Fibroblast of peridontal ligament (primary cell): ENCODE data around the gene ECSCR.

ENCODE experiments used
- DNase-seq: peaks from one replicate; pipeline ENCODE4 v3.0.0-alpha.2; 2010; ENCODE audit errors: extremely low read depth

ECSCR gene

DNA sequence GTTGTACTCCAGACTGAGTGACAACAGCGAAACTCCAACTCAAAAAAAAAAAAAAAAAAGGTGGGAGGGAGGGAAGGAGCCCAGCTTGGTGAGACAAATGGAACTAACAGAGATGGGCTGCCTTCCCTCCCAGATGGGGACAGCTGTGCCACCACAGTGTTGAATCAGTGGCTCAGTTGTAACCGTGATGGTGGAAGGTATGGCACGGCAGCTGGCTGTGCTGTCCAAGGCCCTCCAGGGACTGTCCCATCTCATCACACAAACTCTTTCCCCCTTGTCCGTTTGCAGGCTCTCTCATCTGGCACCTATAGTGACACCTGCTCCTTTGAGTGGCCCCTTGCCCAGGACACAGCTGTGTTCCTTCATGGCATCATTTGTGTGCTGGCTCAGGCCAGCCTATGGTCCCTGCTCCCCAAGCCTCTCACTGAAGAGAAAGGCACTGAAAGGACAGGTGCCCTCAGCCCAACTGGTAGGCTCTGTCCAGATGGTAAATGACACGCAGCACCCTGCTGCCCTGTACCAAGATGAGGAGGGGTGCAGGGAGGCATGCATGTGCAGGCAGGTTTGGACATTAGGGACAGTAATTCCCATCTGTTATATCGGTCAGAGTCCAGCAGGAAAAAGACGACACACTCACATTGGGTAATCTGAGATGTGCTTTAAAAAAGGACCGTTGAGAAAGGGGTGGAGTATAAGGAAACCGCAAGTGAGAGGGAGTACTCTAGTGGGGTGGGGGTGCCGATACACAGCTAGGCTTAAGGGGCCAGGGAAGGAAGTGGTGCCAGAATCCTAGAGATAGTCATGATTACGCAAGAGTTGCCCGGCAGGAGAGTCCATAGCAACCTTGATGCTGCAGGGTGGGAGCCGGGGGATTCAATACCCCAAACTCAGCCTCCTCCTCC is 12.6 kb upstream of the ECSCR start:
- peak; percentile 67 for DNase-seq

DNA sequence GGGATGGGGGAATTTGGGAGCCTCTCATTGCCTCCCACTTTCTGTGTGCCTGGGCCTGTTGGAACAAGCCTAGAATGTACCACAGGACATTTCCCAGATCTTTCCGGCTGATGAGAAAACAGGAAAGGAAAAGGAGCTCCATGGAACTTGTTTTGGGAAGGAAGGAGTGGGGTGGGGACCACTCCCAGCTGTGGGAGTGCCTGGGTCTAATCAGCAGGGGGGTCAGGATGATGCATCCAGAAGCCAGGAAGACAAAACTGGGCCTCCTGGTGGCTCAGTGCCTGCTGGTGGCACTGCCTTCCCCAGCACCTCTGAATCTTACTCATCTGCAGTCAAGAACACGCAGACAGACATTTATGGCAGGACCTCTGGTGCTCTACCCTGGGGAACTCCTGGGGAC is 11.0 kb upstream of the ECSCR start:
- no peak for DNase-seq

DNA sequence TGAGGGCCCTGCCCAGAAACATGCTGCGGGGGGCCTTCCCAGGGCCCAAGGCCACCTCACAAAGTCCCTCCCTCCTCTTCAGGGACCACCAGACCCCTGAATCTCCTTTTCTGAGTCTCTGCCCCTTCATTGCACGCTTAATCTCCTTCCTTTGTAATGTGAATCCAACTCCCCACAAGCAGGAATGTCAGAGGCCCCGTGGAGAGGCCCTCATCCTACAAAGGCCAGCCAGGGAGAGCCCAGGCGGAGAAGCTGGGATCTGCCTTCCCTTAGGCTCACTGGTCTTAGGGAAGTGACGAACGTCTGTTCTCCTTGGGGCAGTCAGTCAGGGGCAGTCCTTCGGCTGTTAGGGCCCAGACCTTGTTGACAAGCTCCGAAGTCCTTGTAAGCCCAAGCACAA is 10.6 kb upstream of the ECSCR start:
- DNase-seq: no peak

DNA sequence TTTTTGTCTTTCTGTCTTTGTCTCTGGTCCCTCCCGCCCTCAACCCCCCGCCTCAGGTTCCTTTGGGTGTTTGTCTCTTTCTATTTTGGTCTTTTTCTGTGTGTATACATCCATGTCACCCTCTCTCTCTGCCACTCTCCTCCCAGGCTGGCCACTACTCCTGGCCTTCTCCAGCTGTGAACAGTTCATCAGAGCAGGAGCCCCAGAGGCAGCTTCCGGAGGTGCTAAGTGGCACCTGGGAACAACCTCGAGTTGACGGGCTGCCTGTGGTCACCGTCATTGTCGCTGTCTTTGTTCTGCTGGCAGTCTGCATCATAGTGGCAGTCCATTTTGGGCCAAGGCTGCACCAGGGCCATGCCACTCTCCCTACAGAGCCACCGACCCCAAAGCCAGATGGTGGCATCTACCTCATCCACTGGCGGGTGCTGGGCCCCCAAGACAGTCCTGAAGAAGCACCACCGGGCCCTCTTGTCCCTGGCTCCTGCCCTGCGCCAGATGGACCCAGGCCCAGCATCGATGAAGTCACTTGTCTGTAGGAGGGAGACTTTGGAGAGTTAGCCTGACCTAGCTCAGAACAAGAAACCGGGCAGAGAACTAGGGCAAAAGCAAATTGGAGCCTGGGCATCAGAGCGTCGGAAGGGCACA is 10.0 kb upstream of the ECSCR start:
- no peak for DNase-seq

DNA sequence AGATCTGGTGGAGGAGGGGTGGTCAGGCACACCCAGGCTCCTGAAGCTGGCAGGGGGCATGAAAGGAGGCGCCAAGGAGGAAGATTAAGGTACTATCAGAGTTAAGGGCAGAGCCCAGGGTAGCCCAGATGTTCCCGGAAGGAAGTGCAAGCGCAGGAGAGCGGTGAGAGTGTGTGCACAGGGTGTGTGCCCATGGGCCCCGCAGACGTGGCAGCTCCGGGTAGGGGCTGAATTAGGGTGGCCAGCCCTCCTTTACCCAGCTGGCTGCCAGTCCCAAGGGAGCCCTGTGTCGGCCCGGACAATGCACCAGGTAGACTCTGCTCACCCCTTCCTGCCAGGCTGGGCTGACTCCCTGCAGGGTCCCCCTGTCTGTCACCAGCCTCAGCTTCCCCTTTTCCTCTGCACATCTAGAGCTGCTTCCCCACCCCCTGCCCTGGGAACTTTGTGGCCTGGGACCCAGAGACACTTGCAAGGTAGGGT is 8.3 kb upstream of the ECSCR start, which contains the start of gene SMIM33:
TSS of gene SMIM33 (plus strand) at position 184 of the 480 bp plus-strand sequence. CDS start at position 302, 118 bp downstream.
- no peak for DNase-seq

DNA sequence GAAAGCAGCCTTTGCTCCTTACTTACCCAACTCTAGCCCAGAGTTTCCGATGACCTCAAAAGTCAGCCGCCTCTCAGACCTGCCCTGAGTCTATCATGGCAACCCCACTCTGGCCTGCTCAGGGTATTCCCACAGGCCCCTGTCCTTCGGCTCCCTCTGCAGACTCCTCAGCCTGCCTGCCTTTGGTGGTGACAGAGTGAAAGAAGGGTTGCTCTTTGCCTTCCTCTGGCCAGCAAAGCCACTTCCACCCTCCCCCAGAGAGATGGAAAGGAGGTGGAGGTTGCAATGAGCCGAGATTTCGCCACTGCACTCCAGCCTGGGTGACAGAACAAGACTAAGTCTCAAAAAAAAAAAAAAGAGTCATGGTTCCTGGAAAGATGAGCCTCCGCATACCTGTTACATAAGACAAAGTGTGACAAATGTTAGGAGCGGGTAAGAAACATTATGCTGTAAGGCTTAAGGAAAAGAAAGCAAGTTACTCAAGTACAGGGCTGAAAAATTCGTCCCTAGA is 5.9 kb upstream of the ECSCR start:
- DNase-seq: no peak

DNA sequence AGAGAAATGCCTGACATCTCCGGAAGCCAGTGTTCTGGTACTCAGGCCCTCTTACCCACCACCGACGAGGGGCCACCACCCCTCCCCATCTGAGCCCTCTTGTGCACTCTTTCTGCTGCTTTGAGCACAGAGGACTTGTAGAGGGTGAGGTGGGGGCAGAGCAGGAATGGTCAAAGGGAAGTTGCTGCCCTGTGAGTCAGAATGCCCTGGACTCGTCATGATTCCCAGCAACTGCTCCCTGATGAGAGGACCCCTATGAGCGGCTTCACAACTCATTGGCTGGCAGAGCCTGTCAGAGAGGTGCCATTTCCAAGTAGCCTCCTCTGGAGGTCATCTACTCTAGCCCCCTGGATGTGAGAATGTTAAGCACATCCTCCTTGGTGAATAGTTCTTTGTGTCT is 845 bp downstream of the ECSCR start:
- DNase-seq: peak; percentile 49

DNA sequence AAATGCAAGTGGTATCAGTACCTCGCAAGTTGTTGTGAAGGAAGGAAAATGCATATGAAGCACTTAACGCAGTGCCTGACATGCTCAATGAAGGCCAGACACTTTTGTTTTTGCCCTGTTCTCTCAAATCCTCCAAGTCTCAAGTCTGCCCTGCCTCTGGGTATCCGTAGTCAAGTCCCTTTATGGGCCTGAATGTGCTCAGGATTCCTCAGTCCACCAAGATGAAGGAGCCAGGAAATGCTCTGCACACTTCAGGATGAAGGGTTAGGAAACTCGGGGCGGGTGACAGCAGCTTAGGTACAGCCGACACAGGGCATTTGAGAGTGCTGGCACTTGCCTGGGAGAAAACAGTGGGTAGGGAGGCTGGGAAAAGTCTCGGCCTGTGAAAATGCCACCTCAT is 1.4 kb downstream of the ECSCR start:
- no peak for DNase-seq

DNA sequence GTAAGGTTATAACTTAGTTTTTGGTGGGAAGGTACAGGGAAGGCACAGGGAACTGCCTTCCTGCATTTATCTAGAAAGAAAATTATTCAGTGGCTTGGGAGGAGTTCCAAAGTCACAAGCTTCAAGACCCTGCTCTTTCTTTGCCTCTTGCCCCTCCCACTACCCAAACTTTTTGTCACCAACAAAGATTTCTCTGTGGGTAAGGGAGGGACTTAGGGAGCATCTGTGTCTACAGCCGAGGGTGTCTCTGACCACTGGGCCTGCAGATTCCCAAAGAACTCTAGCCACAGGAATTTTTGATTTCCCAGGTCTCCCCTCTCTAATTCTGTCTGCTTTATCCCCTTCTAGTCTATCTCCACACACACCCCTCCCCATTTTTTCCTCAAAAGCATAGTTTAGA is 2.1 kb downstream of the ECSCR start:
- no peak for DNase-seq

DNA sequence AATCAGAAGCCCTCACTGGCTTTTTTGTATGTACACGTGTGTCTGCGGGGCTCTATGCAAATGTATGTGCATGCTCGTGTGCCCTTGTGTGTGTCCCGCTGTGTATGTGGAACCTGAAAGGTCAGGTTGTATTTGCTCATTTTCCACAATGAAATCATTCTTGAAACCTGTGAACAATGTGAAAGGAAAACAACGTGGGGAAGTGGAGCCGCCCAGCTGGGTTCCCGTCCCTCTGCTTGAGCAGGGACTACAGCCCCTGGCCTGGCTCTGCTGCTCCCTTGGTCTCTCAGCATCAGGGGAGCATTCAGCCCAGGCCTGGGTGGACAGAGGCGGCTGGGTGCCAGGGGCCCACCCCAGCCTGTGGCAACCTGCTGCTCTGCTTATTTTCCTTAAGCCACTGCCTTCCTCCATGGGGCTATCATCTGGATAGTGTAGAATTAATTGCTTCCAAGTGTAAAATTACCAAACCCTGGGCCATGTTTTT is 3.0 kb downstream of the ECSCR start:
- DNase-seq: no peak

DNA sequence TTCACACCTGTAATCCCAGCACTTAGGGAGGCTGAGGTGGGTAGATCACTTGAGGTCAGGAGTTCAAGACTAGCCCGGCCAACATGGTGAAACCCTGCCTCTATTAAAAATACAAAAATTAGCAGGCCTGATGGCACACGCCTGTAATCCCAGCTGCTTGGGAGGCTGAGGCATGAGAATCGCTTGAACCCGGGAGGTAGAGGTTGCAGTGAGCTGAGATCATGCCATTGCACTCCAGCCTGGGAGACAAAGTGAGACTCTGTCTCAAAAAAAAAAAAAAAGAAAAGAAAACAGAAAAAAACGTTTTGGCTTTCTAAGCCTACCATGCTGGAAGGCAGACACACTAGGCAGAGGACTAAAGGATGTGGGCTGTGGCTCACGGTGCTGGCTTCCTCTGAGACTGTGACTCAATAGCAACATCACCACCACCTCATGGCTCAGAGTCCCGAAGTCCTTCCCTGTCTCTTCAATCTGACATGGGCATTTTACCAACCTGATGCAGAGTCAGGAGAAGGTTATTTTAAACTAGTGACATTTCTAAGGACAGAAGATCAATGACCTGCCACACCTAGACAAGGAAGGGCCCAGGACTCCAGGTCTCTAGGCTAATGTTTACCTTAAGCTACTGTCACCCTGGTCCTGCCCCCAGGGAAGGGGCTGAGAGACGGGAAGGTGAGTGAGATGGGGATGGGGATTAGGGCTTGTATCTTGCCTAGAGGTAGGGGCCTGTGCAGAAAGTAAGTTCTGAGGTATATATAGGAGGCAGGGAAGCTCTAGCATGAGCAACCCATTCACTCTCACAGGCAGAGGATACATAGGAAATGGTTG is 3.7 kb downstream of the ECSCR start:
- peak; percentile 59 for DNase-seq

DNA sequence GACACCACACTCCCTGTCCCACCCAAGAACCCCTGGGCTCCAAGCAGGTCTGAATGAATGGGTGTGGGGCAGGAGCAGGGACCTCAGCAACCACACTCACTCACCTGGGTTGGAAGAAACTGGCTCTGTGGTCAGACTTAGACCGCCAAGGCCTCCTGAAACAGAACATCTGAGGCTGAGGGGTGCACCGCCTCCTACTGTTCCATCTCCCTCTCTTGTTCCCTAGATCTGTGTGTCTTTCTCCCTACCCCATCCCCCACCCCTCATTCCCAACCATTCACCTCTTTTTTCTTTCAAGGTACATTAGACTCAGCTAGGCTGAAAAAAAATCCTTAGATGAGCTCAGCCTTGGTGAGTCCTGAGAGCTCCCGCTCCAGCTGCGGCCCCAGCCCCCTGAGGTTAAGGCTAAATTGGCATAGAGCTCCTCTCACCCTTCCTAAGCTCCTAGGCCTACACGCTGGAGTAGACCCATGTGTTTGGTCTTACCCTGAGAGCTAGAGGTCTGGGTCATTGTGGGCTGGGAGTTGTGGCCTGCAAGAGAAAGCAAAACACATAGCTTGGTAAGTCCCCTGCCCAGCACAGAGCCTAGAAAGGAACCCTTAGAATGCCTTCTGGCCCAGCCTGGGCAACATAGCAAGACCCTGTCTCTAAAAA is 4.8 kb downstream of the ECSCR start:
- no peak for DNase-seq

DNA sequence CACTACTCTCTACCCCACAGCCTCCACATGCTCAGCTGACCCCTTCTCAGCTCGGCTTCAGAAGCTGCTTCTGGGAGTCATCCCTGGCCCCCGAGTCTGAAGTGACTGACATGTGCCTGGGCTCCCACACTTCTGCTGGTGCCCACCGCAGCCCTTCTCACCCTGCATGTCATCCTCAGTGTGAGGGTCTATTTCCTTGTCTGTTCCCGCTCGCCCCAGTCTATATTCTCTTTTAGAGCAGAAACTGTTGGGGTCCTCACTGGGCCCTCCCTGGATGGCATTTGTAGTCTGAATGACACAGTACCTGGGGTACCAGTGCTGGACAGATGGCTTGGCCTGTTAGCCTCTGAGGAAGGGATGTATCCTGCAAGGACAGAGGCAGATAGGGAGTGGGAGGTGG is 5.3 kb downstream of the ECSCR start:
- no peak for DNase-seq

DNA sequence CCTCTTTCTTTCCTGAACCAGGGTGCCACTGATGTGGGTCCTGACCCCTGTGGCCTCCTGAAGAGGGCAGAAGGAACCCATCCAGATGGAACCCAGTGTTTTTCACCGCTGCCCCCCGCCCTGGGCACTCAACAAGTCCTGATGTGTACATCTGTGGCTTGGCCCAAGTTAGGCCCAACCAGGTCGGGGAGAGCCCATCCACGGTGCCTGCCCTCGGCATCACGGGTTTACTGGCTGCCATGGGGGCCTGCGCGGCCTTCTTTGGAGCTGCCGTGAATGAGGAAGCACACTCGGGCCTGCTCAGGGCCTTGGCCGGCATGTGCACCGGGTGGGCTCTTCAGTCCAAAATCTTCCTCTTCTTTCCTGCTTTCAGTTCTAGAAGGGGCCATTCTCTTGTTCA is 5.8 kb downstream of the ECSCR start:
- DNase-seq: no peak

DNA sequence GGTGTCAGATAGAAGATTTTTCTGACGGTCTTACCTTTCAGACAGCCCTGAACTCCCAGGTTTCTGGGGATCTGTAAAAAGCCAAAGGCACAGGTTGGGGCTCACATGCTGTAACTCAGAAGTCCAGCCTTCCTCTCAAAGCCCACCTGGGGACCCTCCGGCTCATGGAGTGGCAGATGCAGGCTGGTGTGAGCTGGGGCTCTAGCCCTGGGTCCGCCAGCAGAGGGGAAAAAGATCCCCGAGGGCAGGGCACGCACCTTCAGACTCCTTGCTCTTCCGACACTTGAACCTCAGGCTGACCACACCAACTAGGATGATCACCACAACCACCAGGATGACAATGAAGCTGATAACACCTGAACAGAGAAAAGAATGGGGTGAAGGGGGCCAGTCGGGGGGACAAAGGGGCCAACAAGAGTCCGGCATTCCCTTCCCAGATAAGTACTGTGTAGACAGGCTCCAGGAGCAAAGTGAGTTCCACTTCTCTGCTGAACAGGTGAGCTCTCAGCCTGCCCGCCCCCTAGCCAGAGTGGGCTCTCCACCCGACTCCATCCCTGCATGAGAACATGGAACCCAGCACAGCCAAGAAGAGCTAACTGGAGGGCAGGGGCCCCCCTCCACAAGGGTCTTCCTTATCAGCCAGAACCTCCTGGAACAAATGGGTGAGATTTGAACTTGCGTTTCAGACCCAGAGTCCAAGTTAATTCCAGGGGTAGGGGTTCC is 7.8 kb downstream of the ECSCR start:
- DNase-seq: no peak

DNA sequence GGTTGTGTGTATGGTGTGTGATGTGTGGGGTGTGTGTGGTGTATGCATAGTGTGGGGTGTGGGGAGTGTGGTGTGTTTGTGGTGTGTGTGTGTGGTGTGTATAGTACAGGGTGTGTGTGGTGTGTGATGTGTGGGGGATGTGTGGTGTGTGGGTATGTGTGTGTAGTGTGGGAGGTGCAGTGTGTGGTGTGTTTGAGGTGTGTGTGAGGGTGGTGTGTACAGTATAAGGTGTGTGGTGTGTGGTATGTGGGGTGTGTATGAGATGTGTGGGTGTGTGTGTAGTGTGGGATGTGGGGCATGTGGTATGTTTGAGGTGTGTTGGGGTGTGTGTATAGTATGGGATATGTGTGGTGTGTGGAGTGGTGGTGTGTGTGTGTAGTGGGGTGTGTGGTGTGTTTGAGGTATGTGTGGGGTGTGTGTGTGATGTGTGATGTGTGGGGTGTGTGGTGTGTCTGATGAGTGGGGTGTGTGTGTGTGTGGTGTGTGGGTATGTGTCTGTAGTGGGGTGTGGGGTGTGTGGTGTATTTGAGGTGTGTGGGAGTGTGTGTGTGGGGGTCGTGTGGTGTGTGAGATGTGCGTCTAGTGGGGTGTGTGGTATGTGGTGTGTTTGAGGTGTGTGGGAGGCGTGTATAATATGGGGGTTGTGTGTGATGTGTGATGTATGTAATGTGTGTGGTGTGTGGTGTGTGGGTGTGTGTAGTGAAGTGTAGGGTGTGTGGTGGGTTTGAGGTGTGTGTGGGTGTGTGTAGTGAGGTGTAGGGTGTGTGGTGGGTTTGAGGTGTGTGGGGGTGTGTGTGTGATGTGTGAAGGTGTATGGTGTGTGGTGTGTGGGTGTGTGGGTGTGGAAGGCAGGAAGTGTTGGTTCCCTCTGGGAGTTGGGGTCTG is 8.6 kb downstream of the ECSCR start:
- DNase-seq: no peak

DNA sequence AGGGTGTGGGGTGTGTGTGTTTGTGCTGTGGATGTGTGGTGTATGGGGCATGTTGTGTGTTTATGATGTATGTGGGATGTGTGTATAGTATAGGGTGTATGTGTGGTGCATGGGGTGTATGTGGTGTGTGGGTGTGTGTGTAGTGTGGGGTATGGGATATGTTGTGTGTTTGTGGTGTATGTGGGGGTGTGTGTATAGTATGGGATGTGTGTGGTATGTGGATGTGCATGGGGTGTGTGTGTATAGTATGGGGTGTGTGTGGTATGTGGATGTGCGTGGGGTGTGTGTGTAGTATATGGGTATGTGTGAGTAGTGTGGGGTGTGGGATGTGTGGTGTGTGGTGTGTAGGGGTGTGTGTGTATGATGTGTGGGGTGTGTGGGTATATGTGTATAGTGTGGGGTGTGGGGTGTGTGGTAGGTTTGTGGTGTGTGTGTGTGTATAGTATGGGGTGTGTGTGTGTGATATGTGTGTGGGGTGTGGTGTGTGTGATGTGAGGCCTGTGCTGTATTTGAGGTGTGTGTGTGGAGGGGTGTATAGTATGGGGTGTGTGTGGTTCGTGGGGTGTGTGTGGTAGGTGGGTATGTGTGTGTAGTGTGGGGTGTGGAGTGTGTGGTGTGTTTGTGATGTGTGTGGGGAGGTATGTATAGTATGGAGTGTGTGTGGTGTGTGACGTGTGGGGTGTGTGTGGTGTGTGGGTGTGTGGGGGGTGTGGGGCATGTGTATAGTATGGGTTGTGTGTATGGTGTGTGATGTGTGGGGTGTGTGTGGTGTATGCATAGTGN is 10.5 kb downstream of the ECSCR start:
- no peak for DNase-seq

DNA sequence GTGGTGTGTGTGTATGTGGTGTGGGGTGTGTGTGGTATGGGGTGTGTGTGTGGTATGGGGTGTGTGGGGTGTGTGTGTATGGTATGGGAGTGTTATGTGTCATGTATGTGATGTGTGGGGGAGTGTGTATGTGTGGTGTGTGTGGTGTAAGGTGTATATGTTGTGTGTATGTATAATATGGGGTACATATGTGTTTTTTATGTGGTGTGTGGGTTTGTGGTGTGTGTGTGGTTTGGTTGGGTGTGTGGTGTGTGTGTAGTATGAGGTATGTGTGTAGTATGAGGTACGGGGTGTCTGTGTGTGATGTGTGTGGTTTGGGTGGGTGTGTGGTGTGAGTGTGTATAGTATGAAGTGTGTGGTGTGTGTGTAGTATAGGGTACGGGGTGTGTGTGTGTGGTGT is 11.4 kb downstream of the ECSCR start:
- DNase-seq: no peak
